Endothelial cell of umbilical vein (primary cell): ENCODE data around the gene SIX5.

Experiments
- EZH2 ChIP-seq: IDR thresholded peaks from 2 replicates; pipeline ENCODE4 v1.6.1; 2012; ENCODE audit warnings: borderline replicate concordance, low read depth, mild to moderate bottlenecking, moderate library complexity, low read length, inconsistent platforms; ENCODE audit not compliant: severe bottlenecking
- FOS ChIP-seq: IDR thresholded peaks from 2 replicates; pipeline ENCODE4 v1.6.1; 2011; ENCODE audit warnings: mild to moderate bottlenecking, low read length, moderate library complexity, borderline replicate concordance; ENCODE audit not compliant: insufficient read depth
- MYC ChIP-seq: IDR thresholded peaks from one replicate; pipeline ENCODE4 v1.6.1; 2011; ENCODE audit warnings: mild to moderate bottlenecking, low read depth, low read length
- POLR2A ChIP-seq: IDR thresholded peaks from 2 replicates; pipeline ENCODE4 v1.6.1; 2012; ENCODE audit warnings: low read depth, mild to moderate bottlenecking, control low read depth, low read length
- POLR2AphosphoS5 ChIP-seq: IDR thresholded peaks from 2 replicates; pipeline ENCODE4 v1.6.1; 2012; ENCODE audit warnings: low read depth, mild to moderate bottlenecking, control low read depth, low read length, moderate library complexity; ENCODE audit not compliant: insufficient read depth
- TF ChIP-seq, protein P1 (sequence below), 2 donors: IDR thresholded peaks; 1 replicate in 1 of 2; 2 replicates in 1 of 2; pipeline ENCODE4 v1.5.1; 2011; ENCODE audit warnings: low read length in 2 of 2, mild to moderate bottlenecking in 2 of 2, moderate library complexity in 2 of 2, control low read depth in 1 of 2, inconsistent platforms in 1 of 2, low read depth in 1 of 2; ENCODE audit not compliant: insufficient read depth in 1 of 2; ENCODE audit errors: extremely low read depth in 1 of 2

DNA sequence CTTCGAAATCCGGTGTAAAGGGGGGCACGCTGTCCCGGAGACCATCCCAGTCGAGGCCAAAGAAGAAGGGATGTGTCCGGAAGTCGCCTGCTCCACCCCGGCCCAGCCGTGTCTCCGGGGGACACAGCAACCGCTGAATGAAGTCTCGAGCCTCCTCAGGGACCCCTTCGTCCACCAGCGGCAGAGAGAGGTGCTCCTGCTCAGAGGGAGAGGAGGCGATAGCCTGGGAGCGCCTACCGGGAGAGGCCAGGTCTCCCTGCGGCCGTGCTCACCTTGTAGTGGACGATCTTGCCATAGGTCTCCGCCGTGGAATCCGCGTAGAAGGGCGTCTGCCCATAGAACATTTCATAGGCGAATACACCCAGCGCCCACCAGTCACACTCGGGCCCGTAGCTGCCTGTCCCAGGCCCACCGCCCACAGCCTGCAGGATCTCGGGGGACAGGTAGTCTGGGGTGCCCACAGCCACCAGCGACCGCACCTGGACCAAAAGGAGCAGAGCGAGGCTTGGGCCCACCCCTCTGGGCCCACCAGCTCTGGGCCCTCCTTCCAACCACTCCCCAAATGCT lies 8.4 kb upstream of the SIX5 start:
- no peak for TF ChIP-seq POLR2A
- TF ChIP-seq, protein P1, sequence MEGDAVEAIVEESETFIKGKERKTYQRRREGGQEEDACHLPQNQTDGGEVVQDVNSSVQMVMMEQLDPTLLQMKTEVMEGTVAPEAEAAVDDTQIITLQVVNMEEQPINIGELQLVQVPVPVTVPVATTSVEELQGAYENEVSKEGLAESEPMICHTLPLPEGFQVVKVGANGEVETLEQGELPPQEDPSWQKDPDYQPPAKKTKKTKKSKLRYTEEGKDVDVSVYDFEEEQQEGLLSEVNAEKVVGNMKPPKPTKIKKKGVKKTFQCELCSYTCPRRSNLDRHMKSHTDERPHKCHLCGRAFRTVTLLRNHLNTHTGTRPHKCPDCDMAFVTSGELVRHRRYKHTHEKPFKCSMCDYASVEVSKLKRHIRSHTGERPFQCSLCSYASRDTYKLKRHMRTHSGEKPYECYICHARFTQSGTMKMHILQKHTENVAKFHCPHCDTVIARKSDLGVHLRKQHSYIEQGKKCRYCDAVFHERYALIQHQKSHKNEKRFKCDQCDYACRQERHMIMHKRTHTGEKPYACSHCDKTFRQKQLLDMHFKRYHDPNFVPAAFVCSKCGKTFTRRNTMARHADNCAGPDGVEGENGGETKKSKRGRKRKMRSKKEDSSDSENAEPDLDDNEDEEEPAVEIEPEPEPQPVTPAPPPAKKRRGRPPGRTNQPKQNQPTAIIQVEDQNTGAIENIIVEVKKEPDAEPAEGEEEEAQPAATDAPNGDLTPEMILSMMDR (IDR thresholded peaks at IDR 0.05; ENCODE audit: extremely low read depth in 1 of 2, insufficient read depth in 1 of 2, low read depth in 1 of 2, low read length in 2 of 2): no peak
- TF ChIP-seq POLR2AphosphoS5: no peak
- TF ChIP-seq EZH2: no peak
- no peak for TF ChIP-seq FOS
- TF ChIP-seq MYC: no peak
